Fibroblast of lung (primary cell): ENCODE data around the gene STPG4. TPM values are rescaled to one million over a fixed set of nuclear protein-coding genes. Genes with fewer than 3 reads are reported as not detected.

ENCODE experiments used
- DNase-seq, 2 donors: peaks; one replicate each; pipeline versions ENCODE4 v3.0.0 to v3.0.0-alpha.2; 2010; ENCODE audit warnings: low read depth in 2 of 2
- H2AFZ ChIP-seq: 2 replicates; pipeline ENCODE4 v1.5.1; 2012; ENCODE audit warnings: low read length, control low read depth, inconsistent platforms
- H3K27ac ChIP-seq: 2 replicates; pipeline ENCODE4 v1.5.1; 2011; ENCODE audit warnings: low read length, control low read depth; ENCODE audit not compliant: insufficient read depth
- H3K27me3 ChIP-seq: 2 replicates; pipeline ENCODE4 v1.5.1; 2011; ENCODE audit warnings: mild to moderate bottlenecking, low read length; ENCODE audit not compliant: control insufficient read depth, insufficient read depth
- H3K36me3 ChIP-seq: 2 replicates; pipeline ENCODE4 v1.5.1; 2011; ENCODE audit warnings: low read length; ENCODE audit not compliant: control insufficient read depth, insufficient read depth
- H3K4me1 ChIP-seq: 2 replicates; pipeline ENCODE4 v1.5.1; 2011; ENCODE audit warnings: low read length; ENCODE audit not compliant: control insufficient read depth, insufficient read depth; ENCODE audit errors: extremely low read depth
- H3K4me2 ChIP-seq: 2 replicates; pipeline ENCODE4 v1.5.1; 2011; ENCODE audit warnings: low read length, control low read depth; ENCODE audit not compliant: insufficient read depth; ENCODE audit errors: extremely low read depth
- H3K4me3 ChIP-seq, 4 experiments: fragments of 200-600 bp in 1 of 4; sonication (generic) in 1 of 4; replicated peaks in 1 of 4; 2 replicates each; pipeline ENCODE4 v1.5.1; 2011 to 2016; ENCODE audit warnings: low read length in 4 of 4, low read depth in 3 of 4, mild to moderate bottlenecking in 3 of 4, control low read depth in 2 of 4, inconsistent platforms in 1 of 4, mixed read lengths in 1 of 4; ENCODE audit not compliant: insufficient read depth in 1 of 4; ENCODE audit errors: control extremely low read depth in 1 of 4
- H3K79me2 ChIP-seq: 2 replicates; pipeline ENCODE4 v1.5.1; 2012; ENCODE audit warnings: mild to moderate bottlenecking, low read length, inconsistent platforms; ENCODE audit not compliant: control insufficient read depth, insufficient read depth
- H3K9ac ChIP-seq: 2 replicates; pipeline ENCODE4 v1.5.1; 2011; ENCODE audit warnings: mild to moderate bottlenecking, low read length, control low read depth; ENCODE audit not compliant: insufficient read depth
- H3K9me3 ChIP-seq: 2 replicates; pipeline ENCODE4 v1.5.1; 2012; ENCODE audit warnings: low read depth, low read length; ENCODE audit not compliant: control insufficient read depth, insufficient read depth
- H4K20me1 ChIP-seq: 2 replicates; pipeline ENCODE4 v1.5.1; 2011; ENCODE audit warnings: low read length; ENCODE audit not compliant: control insufficient read depth, insufficient read depth; ENCODE audit errors: extremely low read depth
- EZH2 ChIP-seq: IDR thresholded peaks from 2 replicates; pipeline ENCODE4 v1.5.1; 2012; ENCODE audit warnings: low read length, control low read depth, mild to moderate bottlenecking; ENCODE audit errors: missing control alignments
- polyA plus RNA-seq, 2 donors: library from polyadenylated mRNA; depleted of rRNA in 1 of 2; stranded (reverse) in 1 of 2; unstranded in 1 of 2; fragments of >200 nt; gene quantifications; 2 replicates each; pipeline ENCODE4 v1.2.1, GENCODE V29; 2011 to 2012; ENCODE audit warnings: missing spikeins in 1 of 2
- total RNA-seq: library from RNA; depleted of rRNA; stranded (reverse); fragments of >200 nt; gene quantifications from 2 replicates; pipeline ENCODE4 v1.2.1, GENCODE V29; 2014
- TF ChIP-seq, protein P1 (sequence below), 2 donors: IDR thresholded peaks in 1 of 2; conservative IDR thresholded peaks in 1 of 2; 1 replicate in 1 of 2; 2 replicates in 1 of 2; pipeline ENCODE4 v1.5.1; 2011 to 2012; ENCODE audit warnings: low read length in 2 of 2, control low read depth in 1 of 2, inconsistent platforms in 1 of 2, low read depth in 1 of 2, mild to moderate bottlenecking in 1 of 2

The STPG4 gene
- total and polyA plus RNA-seq, 2 donors (not counting 1 experiment from before 2014, with no cell fraction given), result 0.33 TPM; not detected in 1

DNA sequence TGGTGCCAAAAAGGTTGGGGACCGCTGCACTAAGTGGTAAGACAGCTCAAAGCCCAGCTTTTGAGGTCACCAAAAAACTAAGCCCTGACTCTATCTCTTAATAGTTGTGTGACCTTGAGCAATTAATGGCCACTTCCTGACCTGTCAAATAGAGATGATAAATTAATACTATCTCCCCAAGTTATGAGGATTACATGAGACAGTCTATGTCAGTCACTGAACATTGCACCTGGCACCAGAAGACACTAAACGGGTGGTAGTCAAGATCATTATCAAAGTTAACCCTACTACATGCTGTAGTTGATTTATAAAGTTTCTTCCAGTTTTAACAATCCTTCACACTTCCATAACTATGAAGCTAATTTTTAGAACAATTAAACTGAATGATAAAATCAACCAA is 36.5 kb downstream of the STPG4 start:
- H3K4me1 ChIP-seq, result peaks cover 13% of the 10 kb centered on the region
- H3K36me3 ChIP-seq, result no peaks in the 10 kb centered on the region
- no peak for DNase-seq
- H3K9me3 ChIP-seq, result no peaks in the 10 kb centered on the region
- H3K9ac ChIP-seq, result no peak overlapping the region
- H3K27me3 ChIP-seq, result no peaks in the 10 kb centered on the region
- H3K4me3 ChIP-seq, result no peak overlapping the region
- H4K20me1 ChIP-seq, result no peaks in the 10 kb centered on the region
- no peak overlapping the region for H2AFZ ChIP-seq
- peak overlapping the region; percentile 44 for H3K4me2 ChIP-seq
- TF ChIP-seq, protein P1, sequence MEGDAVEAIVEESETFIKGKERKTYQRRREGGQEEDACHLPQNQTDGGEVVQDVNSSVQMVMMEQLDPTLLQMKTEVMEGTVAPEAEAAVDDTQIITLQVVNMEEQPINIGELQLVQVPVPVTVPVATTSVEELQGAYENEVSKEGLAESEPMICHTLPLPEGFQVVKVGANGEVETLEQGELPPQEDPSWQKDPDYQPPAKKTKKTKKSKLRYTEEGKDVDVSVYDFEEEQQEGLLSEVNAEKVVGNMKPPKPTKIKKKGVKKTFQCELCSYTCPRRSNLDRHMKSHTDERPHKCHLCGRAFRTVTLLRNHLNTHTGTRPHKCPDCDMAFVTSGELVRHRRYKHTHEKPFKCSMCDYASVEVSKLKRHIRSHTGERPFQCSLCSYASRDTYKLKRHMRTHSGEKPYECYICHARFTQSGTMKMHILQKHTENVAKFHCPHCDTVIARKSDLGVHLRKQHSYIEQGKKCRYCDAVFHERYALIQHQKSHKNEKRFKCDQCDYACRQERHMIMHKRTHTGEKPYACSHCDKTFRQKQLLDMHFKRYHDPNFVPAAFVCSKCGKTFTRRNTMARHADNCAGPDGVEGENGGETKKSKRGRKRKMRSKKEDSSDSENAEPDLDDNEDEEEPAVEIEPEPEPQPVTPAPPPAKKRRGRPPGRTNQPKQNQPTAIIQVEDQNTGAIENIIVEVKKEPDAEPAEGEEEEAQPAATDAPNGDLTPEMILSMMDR (conservative IDR thresholded peaks at IDR 0.05 in 1 of 2, IDR thresholded peaks at IDR 0.05 in 1 of 2; ENCODE audit: low read depth in 1 of 2, low read length in 2 of 2), result no peak
- no peak for TF ChIP-seq EZH2
- H3K27ac ChIP-seq, result peak overlapping the region; percentile 15
- H3K79me2 ChIP-seq, result no peaks in the 10 kb centered on the region

DNA sequence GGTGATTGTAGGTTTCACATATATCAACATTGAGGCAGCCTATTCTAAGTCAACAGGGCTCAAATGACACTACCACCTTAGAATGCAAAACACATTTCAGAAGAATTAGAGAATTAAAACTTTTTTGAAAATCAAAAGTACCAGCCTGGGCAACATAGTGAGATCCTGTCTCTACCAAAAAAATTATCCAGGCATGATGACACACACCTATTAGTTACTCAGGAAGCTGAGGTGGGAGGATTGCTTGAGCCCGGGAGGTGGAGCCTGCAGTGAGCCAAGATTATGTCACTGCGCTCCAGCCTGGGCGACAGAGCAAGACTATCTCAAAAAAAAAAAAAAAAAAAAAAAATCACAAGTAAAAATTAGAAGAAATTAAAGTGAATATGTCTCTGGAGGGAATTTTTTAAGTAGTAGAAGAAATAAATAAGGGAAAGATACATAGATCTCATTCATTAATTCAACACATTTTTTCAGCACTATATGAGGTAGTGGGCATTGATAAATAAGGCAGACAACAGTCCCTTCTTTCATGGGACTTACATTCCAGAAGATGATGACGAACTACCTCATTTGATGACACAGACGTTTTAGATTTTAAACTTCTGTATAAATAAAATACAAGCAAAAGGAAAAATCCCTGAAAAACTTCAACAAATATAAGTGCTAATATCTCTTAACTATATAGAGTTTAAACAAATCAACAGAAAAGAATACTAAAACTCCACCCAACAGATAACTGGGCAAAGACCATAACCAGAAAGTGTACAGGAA is 42.3 kb downstream of the STPG4 start:
- Histone ChIP-seq H3K27me3 (no peaks in the 10 kb centered on the region), H3K9ac (no peak overlapping the region), H3K4me2 (no peak overlapping the region), H2AFZ (no peak overlapping the region), H3K9me3 (no peaks in the 10 kb centered on the region), H4K20me1 (no peaks in the 10 kb centered on the region), H3K79me2 (no peaks in the 10 kb centered on the region), H3K36me3 (no peaks in the 10 kb centered on the region), H3K4me3 (no peak overlapping the region), H3K4me1 (no peaks in the 10 kb centered on the region), H3K27ac (no peak overlapping the region)
- TF ChIP-seq EZH2, result no peak
- TF ChIP-seq, protein P1 (conservative IDR thresholded peaks at IDR 0.05 in 1 of 2, IDR thresholded peaks at IDR 0.05 in 1 of 2; ENCODE audit: low read depth in 1 of 2, low read length in 2 of 2), result no peak
- DNase-seq, result no peak

DNA sequence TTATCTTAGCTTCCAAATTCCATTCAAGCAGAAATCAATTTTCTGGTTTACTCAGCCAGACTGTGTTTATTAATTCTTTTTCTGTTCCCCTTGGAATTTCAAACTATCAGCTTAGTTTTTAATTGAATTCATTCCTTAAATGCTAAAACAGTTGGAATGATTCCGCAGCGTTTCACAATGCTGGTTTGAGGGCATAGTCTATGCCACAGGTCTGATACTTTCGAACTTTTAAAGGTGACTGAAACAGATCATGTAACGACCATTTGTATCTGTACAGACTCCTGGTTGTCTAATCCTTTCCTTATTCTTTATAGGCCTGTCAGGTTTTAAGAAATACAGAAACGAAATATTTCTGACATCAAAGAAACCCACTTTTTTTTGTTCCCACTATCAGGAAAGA is 45.4 kb downstream of the STPG4 start:
- TF ChIP-seq, protein P1 (conservative IDR thresholded peaks at IDR 0.05 in 1 of 2, IDR thresholded peaks at IDR 0.05 in 1 of 2; ENCODE audit: low read depth in 1 of 2, low read length in 2 of 2), result no peak
- TF ChIP-seq EZH2, result no peak
- DNase-seq, result no peak

More for the DNA sequence above, 45.4 kb downstream of the STPG4 start:
- H3K4me2 ChIP-seq, result no peak overlapping the region
- no peaks in the 10 kb centered on the region for H3K79me2 ChIP-seq
- no peaks in the 10 kb centered on the region for H3K27me3 ChIP-seq
- no peak overlapping the region for H3K9ac ChIP-seq
- no peak overlapping the region for H2AFZ ChIP-seq
- H3K27ac ChIP-seq, result no peak overlapping the region
- no peaks in the 10 kb centered on the region for H3K4me1 ChIP-seq
- no peaks in the 10 kb centered on the region for H3K9me3 ChIP-seq
- no peaks in the 10 kb centered on the region for H3K36me3 ChIP-seq
- no peaks in the 10 kb centered on the region for H4K20me1 ChIP-seq
- no peak overlapping the region for H3K4me3 ChIP-seq
